ENCODE data around the gene SSBP3.

DNA sequence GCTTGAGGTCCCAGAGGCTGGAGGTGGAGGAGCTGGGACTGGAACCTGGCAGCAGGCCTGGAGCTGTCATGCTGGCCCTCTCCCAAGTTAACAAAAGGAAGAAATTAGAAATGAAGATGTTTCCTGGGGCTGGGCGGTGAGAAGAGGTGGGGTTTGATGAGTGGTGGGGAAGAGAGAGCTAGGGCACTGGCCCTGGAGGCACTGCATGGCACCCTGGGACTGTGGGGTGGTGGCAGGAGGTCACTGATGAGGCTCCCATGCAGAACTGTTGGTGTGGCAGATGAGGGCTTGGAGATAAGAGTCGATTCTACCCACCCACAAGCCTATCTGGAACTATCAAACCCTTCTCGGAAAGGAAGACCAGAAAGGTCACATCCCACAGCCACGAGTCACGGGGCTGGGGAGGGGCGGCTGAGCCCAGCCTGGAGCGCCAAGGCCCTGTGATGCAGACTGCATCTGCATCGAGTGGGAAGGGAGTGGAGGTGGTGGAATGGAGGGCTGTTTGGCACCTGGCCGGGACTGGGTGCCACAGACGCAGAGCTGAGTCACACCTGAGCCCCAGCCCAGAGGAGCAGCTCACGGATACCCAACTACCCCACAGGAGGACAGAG lies 176.8 kb downstream of the SSBP3 start:
- TF ChIP-seq, protein P1, sequence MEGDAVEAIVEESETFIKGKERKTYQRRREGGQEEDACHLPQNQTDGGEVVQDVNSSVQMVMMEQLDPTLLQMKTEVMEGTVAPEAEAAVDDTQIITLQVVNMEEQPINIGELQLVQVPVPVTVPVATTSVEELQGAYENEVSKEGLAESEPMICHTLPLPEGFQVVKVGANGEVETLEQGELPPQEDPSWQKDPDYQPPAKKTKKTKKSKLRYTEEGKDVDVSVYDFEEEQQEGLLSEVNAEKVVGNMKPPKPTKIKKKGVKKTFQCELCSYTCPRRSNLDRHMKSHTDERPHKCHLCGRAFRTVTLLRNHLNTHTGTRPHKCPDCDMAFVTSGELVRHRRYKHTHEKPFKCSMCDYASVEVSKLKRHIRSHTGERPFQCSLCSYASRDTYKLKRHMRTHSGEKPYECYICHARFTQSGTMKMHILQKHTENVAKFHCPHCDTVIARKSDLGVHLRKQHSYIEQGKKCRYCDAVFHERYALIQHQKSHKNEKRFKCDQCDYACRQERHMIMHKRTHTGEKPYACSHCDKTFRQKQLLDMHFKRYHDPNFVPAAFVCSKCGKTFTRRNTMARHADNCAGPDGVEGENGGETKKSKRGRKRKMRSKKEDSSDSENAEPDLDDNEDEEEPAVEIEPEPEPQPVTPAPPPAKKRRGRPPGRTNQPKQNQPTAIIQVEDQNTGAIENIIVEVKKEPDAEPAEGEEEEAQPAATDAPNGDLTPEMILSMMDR (IDR thresholded peaks at IDR 0.05), result no peak
- no peak for TF ChIP-seq POLR2A (IDR thresholded peaks at IDR 0.05)
- TF ChIP-seq EP300 (IDR thresholded peaks at IDR 0.05), result no peak
